OCI-LY1 (cell line): ENCODE data around the gene DOCK7.

Experiments
- CTCF ChIP-seq: fragments of 200-600 bp; sonication (generic), shearing (Covaris generic); IDR thresholded peaks from 2 replicates; pipeline ENCODE4 v1.5.1; 2017; ENCODE audit warnings: mild to moderate bottlenecking, antibody characterized with exemption, low read length, moderate library complexity, mixed read lengths
- EZH2 ChIP-seq: fragments of 200-600 bp; sonication (generic), shearing (Covaris generic); IDR thresholded peaks from 2 replicates; pipeline ENCODE4 v1.8.0; 2017; ENCODE audit warnings: borderline replicate concordance, mixed run types, mild to moderate bottlenecking, antibody characterized with exemption, low read length, moderate library complexity, mixed read lengths

GRCh38 chr1:62437273-62437940 is 250.8 kb downstream of the DOCK7 start:
- TF ChIP-seq EZH2 (no peak), CTCF (no peak)
